SH-SY5Y (cell line): ENCODE measurements around the gene POU3F3.

Experiments
- GATA2 ChIP-seq: IDR thresholded peaks from 2 replicates; pipeline ENCODE4 v1.6.1; 2011; ENCODE audit warnings: mild to moderate bottlenecking, low read depth, low read length
- GATA3 ChIP-seq: IDR thresholded peaks from 2 replicates; pipeline ENCODE4 v1.6.1; 2011; ENCODE audit warnings: low read depth, mild to moderate bottlenecking, low read length, moderate library complexity

GRCh38 chr2:104845552-104845931, 8.4 kb upstream of the POU3F3 start:
- TF ChIP-seq GATA3 = no peak
- TF ChIP-seq GATA2 = no peak
